ENCODE measurements around the gene TMEM106B. TPM values are rescaled to one million over a fixed set of nuclear protein-coding genes. Genes with fewer than 3 reads are reported as not detected.

The TMEM106B gene
- total and polyA plus RNA-seq, 2 of the 8 experiments (the other 6 are each of a cell fraction or from before 2014, with no cell fraction given), result 16.0 to 29.1 TPM

DNA sequence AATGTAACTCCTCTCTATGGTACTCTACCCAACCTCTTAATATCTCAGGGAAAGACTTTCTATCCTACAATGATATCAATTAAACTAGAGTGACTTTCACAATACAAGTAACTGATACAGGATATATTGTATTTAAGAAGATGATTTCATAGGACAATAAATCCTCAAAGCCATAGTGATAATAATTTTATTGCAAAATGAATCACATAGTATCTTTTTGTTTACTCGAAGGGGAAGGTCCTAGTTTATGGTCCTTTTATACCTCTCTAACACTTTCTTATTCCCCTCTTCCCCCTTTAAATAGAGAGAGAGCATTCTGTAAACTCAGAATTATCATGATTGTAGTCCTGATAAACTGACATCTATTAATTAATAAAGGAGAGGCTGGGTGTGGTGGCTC, 56.4 kb downstream of the TMEM106B start:
- no peaks in the 10 kb centered on the region for H3K4me1 ChIP-seq (replicated peaks in 1 of 4; ENCODE audit: control insufficient read depth in 3 of 4, insufficient read depth in 4 of 4, low read length in 3 of 4)
- H4K20me1 ChIP-seq (replicated peaks in 1 of 2; ENCODE audit: control insufficient read depth in 1 of 2, insufficient read depth in 2 of 2, low read length in 2 of 2), result no peaks in the 10 kb centered on the region
- H3K4ac ChIP-seq (replicated peaks; ENCODE audit: insufficient read length, low read depth, low read length), result no peak overlapping the region
- H2BK15ac ChIP-seq (ENCODE audit: low read length), result no peak overlapping the region
- no peak overlapping the region for H3K9ac ChIP-seq (replicated peaks in 1 of 4; ENCODE audit: extremely low read depth in 1 of 4, low read depth in 3 of 4, low read length in 3 of 4)
- 75% methylated on average over 1 of the region's 1 CpG; no CpG with 5 or more reads in 1 of the 2 experiments for WGBS, 2 experiments (ENCODE audit: extremely low coverage in 1 of 2, insufficient coverage in 1 of 2, insufficient read length in 1 of 2, insufficient replicate concordance in 2 of 2, low coverage in 1 of 2, low lambda C conversion rate in 2 of 2, missing lambda C conversion rate in 1 of 2)
- ChIA-PET CTCF (ENCODE audit: partially characterized antibody) (no interaction called here), POLR2A (ENCODE audit: partially characterized antibody) (no interaction called here)
- no peak overlapping the region for H3K56ac ChIP-seq (replicated peaks; ENCODE audit: insufficient read length, low read depth, low read length)
- no peaks in the 10 kb centered on the region for H3K23me2 ChIP-seq (ENCODE audit: low read depth, low read length)
- no peak for FAIRE-seq
- H3K4me2 ChIP-seq (ENCODE audit: insufficient read depth in 1 of 2, low read depth in 2 of 2, low read length in 2 of 2), result no peak overlapping the region
- H3K14ac ChIP-seq (ENCODE audit: insufficient read length), result no peak overlapping the region
- no peak overlapping the region for H3K23ac ChIP-seq (ENCODE audit: insufficient read length)
- no peak overlapping the region for H2AK5ac ChIP-seq (ENCODE audit: low read depth, low read length)
- H3K79me2 ChIP-seq (ENCODE audit: control insufficient read depth in 1 of 2, insufficient read depth in 2 of 2, low read length in 2 of 2), result no peaks in the 10 kb centered on the region
- H3K18ac ChIP-seq (ENCODE audit: extremely low read depth, low read length), result no peak overlapping the region
- H3K36me3 ChIP-seq (ENCODE audit: control insufficient read depth in 2 of 4, insufficient read depth in 4 of 4, low read length in 3 of 4), result no peaks in the 10 kb centered on the region
- DNase-seq (ENCODE audit: low read depth in 1 of 2, low spot score in 2 of 2), result no peak
- no peak overlapping the region for H4K91ac ChIP-seq (replicated peaks; ENCODE audit: insufficient read length, low read length)
- H3K79me1 ChIP-seq (ENCODE audit: low read depth, low read length), result no peaks in the 10 kb centered on the region
- H2BK12ac ChIP-seq (ENCODE audit: low read depth, low read length), result no peak overlapping the region
- no peak overlapping the region for H4K5ac ChIP-seq (ENCODE audit: insufficient read length, low read depth, low read length)
- no peak overlapping the region for H3K27ac ChIP-seq (ENCODE audit: low read depth, low read length)
- H4K8ac ChIP-seq (ENCODE audit: extremely low read depth, insufficient read depth, low read length), result no peak overlapping the region
- no peak overlapping the region for H2BK120ac ChIP-seq (replicated peaks; ENCODE audit: low read depth, low read length)
- no peaks in the 10 kb centered on the region for H3K27me3 ChIP-seq (replicated peaks in 1 of 4; ENCODE audit: control insufficient read depth in 3 of 4, extremely low read depth in 1 of 4, insufficient read depth in 3 of 4, low read length in 3 of 4)
- H2AFZ ChIP-seq (ENCODE audit: low read length), result no peak overlapping the region
- no peak overlapping the region for H2BK20ac ChIP-seq (ENCODE audit: low read length)
- H3K9me3 ChIP-seq (ENCODE audit: insufficient read depth in 2 of 2, low read depth in 1 of 2, low read length in 1 of 2), result no peaks in the 10 kb centered on the region
- no peak overlapping the region for H2BK5ac ChIP-seq (ENCODE audit: low read depth, low read length)
- H3K4me3 ChIP-seq (ENCODE audit: extremely low read depth in 1 of 4, insufficient read depth in 2 of 4, low read depth in 3 of 4, low read length in 4 of 4), result no peak overlapping the region
- no peak for TF ChIP-seq BRCA1 (IDR thresholded peaks at IDR 0.05; ENCODE audit: low read depth, low read length)
- no peak for TF ChIP-seq SIX5 (IDR thresholded peaks at IDR 0.05; ENCODE audit: low read depth, low read length)
- TF ChIP-seq BCL11A (IDR thresholded peaks at IDR 0.05; ENCODE audit: low read depth in 2 of 2, low read length in 2 of 2), result no peak
- TF ChIP-seq CTCF (IDR thresholded peaks at IDR 0.05; ENCODE audit: control extremely low read depth in 1 of 3, insufficient read depth in 1 of 3, low read depth in 1 of 3, low read length in 3 of 3), result no peak
- no peak for TF ChIP-seq GTF2F1 (IDR thresholded peaks at IDR 0.05; ENCODE audit: borderline replicate concordance, low read depth, low read length)
- TF ChIP-seq KDM4A (IDR thresholded peaks at IDR 0.05; ENCODE audit: low read depth, low read length, severe bottlenecking), result no peak
- TF ChIP-seq TCF12 (IDR thresholded peaks at IDR 0.05; ENCODE audit: low read depth, low read length), result no peak
- TF ChIP-seq POLR2A (IDR thresholded peaks at IDR 0.05; ENCODE audit: control extremely low read depth in 1 of 2, low read depth in 2 of 2, low read length in 2 of 2), result no peak
- TF ChIP-seq, protein P1, sequence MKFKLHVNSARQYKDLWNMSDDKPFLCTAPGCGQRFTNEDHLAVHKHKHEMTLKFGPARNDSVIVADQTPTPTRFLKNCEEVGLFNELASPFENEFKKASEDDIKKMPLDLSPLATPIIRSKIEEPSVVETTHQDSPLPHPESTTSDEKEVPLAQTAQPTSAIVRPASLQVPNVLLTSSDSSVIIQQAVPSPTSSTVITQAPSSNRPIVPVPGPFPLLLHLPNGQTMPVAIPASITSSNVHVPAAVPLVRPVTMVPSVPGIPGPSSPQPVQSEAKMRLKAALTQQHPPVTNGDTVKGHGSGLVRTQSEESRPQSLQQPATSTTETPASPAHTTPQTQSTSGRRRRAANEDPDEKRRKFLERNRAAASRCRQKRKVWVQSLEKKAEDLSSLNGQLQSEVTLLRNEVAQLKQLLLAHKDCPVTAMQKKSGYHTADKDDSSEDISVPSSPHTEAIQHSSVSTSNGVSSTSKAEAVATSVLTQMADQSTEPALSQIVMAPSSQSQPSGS (IDR thresholded peaks at IDR 0.05; ENCODE audit: low read length), result no peak
- no peak for TF ChIP-seq CBX8 (IDR thresholded peaks at IDR 0.05; ENCODE audit: borderline replicate concordance, low read depth, low read length)
- no peak for TF ChIP-seq POU5F1 (IDR thresholded peaks at IDR 0.05; ENCODE audit: low read depth, low read length)

Measured in H1 (cell line).